Fibroblast of mammary gland (primary cell): ENCODE results near the gene OSGEP.
A peak's percentile ranks its signal among the peaks of the same experiment; 100 is the strongest.

Experiments
- DNase-seq: peaks from one replicate; pipeline ENCODE4 v3.0.0-alpha.2; 2010; ENCODE audit warnings: low read depth
- H3K4me3 ChIP-seq: 2 replicates; pipeline ENCODE4 v1.5.1; 2011; ENCODE audit warnings: low read depth, mild to moderate bottlenecking, low read length, moderate library complexity; ENCODE audit not compliant: control insufficient read depth
- CTCF ChIP-seq: conservative IDR thresholded peaks from 2 replicates; pipeline ENCODE4 v1.5.1; 2011; ENCODE audit warnings: low read depth, low read length, inconsistent platforms; ENCODE audit not compliant: control insufficient read depth, insufficient read depth

OSGEP gene

GRCh38 chr14:20413744-20414082 lies 40.9 kb downstream of the OSGEP start:
- DNase-seq, result no peak
- peak overlapping the region; percentile 91 for H3K4me3 ChIP-seq
- TF ChIP-seq CTCF, result no peak

GRCh38 chr14:20412876-20413743 lies 41.5 kb downstream of the OSGEP start, which contains the start of gene TEP1:
TEP1 (minus strand) TSS chr14:20413501; CDS start chr14:20408439, 5,062 bp downstream.
- H3K4me3 ChIP-seq, result peak within 1 kb of the TSS; percentile 91
- DNase-seq, result peak; percentile 72
- TF ChIP-seq CTCF, result no peak

GRCh38 chr14:20412411-20412810 lies 42.2 kb downstream of the OSGEP start:
- TF ChIP-seq CTCF, result no peak
- no peak for DNase-seq
- H3K4me3 ChIP-seq, result peak overlapping the region; percentile 91

- H3K4me3 ChIP-seq, result no peak overlapping the region
- TF ChIP-seq CTCF, result no peak
- peak; percentile 54 for DNase-seq
These were observed 45.4 kb downstream of the OSGEP start for GRCh38 chr14:20409226-20409625.

GRCh38 chr14:20403521-20403920 lies 51.1 kb downstream of the OSGEP start:
- TF ChIP-seq CTCF, result no peak
- no peak for DNase-seq
- no peak overlapping the region for H3K4me3 ChIP-seq

- H3K4me3 ChIP-seq, result no peak overlapping the region
- peak; percentile 33 for DNase-seq
- TF ChIP-seq CTCF, result no peak
These were observed 53.5 kb downstream of the OSGEP start for GRCh38 chr14:20400965-20401593.
